AML-193 (cell line): ENCODE results near the gene CFL1.
A peak's percentile ranks its signal among the peaks of the same experiment; 100 is the strongest.

Experiments used
- DNase-seq, 2 experiments: peaks; one replicate each; lab custom pipeline; 2025; lab: John Stamatoyannopoulos, UW

CFL1 gene

GRCh38 chr11:65888163-65888814 lies 30.3 kb upstream of the CFL1 start, which contains the start of gene FIBP:
TSS of gene FIBP (minus strand) at chr11:65888471. CDS start at chr11:65888418, 53 bp downstream.
- DNase-seq: peak; percentile 89 to 94

- no peak for DNase-seq
Measured at GRCh38 chr11:65887723-65888162, 29.8 kb upstream of the CFL1 start.

GRCh38 chr11:65886826-65887722 lies 29.1 kb upstream of the CFL1 start:
- DNase-seq: no peak

GRCh38 chr11:65885808-65886536 lies 28.0 kb upstream of the CFL1 start:
- no peak for DNase-seq

- DNase-seq: no peak
Measured at GRCh38 chr11:65885231-65885630, 27.3 kb upstream of the CFL1 start.

- DNase-seq: peak; percentile 69 to 70
Measured at GRCh38 chr11:65884716-65885092, 26.7 kb upstream of the CFL1 start.

GRCh38 chr11:65883786-65884715 lies 26.1 kb upstream of the CFL1 start:
- no peak for DNase-seq

GRCh38 chr11:65883058-65883761 lies 25.2 kb upstream of the CFL1 start:
- DNase-seq: no peak

GRCh38 chr11:65882120-65883057 lies 24.4 kb upstream of the CFL1 start:
- no peak for DNase-seq

GRCh38 chr11:65880844-65881421 lies 23.0 kb upstream of the CFL1 start:
- DNase-seq: no peak

GRCh38 chr11:65880027-65880426 lies 22.0 kb upstream of the CFL1 start:
- no peak for DNase-seq

GRCh38 chr11:65879617-65880016 lies 21.6 kb upstream of the CFL1 start, which contains the start of gene CTSW:
TSS of gene CTSW (plus strand) at chr11:65879837. CDS start at chr11:65879855, 18 bp downstream.
- DNase-seq: no peak

- DNase-seq: peak; percentile 85 to 86
Measured at GRCh38 chr11:65873318-65874156, 15.6 kb upstream of the CFL1 start.

- no peak for DNase-seq
Measured at GRCh38 chr11:65872586-65873317, 14.8 kb upstream of the CFL1 start, which contains the start of gene EFEMP2. TSS of gene EFEMP2 (minus strand) at chr11:65872800. CDS start at chr11:65872354, 446 bp downstream.

- no peak for DNase-seq
Measured at GRCh38 chr11:65871811-65872548, 14.0 kb upstream of the CFL1 start.
